ENCODE data around the gene GNAQ.

GNAQ gene

GRCh38 chr9:78031893-78032729, 500 bp upstream of the GNAQ start:
- peak; percentile 33 to 50 for DNase-seq

- peak; percentile 40 to 59 for DNase-seq
These were observed 813 bp downstream of the GNAQ start for GRCh38 chr9:78030553-78031443.

- DNase-seq: peak in 1 of 2 donors; percentile 23
These were observed 1.4 kb downstream of the GNAQ start for GRCh38 chr9:78030296-78030552.

GRCh38 chr9:78029551-78030295, 1.9 kb downstream of the GNAQ start:
- DNase-seq: no peak

GRCh38 chr9:78028926-78029325, 2.7 kb downstream of the GNAQ start:
- no peak for DNase-seq

- no peak for DNase-seq
These were observed 4.7 kb downstream of the GNAQ start for GRCh38 chr9:78026947-78027346.

- DNase-seq: no peak
These were observed 5.2 kb downstream of the GNAQ start for GRCh38 chr9:78026416-78026815.

GRCh38 chr9:78025186-78025585, 6.4 kb downstream of the GNAQ start:
- DNase-seq: no peak

GRCh38 chr9:78023003-78023741, 8.4 kb downstream of the GNAQ start:
- no peak for DNase-seq

- no peak for DNase-seq
These were observed 9.9 kb downstream of the GNAQ start for GRCh38 chr9:78021697-78022096.

GRCh38 chr9:78017190-78017693, 14.4 kb downstream of the GNAQ start:
- DNase-seq: no peak

- no peak for DNase-seq
These were observed 16.4 kb downstream of the GNAQ start for GRCh38 chr9:78015241-78015640.

GRCh38 chr9:78014776-78015175, 16.8 kb downstream of the GNAQ start:
- no peak for DNase-seq

GRCh38 chr9:78013934-78014333, 17.7 kb downstream of the GNAQ start:
- DNase-seq: no peak

GRCh38 chr9:78011049-78011448, 20.6 kb downstream of the GNAQ start:
- DNase-seq: no peak

- no peak for DNase-seq
These were observed 21.2 kb downstream of the GNAQ start for GRCh38 chr9:78010445-78010844.

GRCh38 chr9:78009186-78009585, 22.4 kb downstream of the GNAQ start:
- DNase-seq: no peak

GRCh38 chr9:78006734-78007133, 24.9 kb downstream of the GNAQ start:
- no peak for DNase-seq

- DNase-seq: no peak
These were observed 26.2 kb downstream of the GNAQ start for GRCh38 chr9:78005231-78006002.

GRCh38 chr9:78004478-78005229, 27.0 kb downstream of the GNAQ start:
- DNase-seq: no peak

- no peak for DNase-seq
These were observed 27.9 kb downstream of the GNAQ start for GRCh38 chr9:78003730-78004129.
